Mucosa of descending colon (tissue), 3 donors: ENCODE data around the gene FBXL16. TPM values are rescaled to one million over a fixed set of nuclear protein-coding genes. Genes with fewer than 3 reads are reported as not detected.

Experiments
- ATAC-seq: fragments of 200-7000 bp; cut with Tn5 transposase; one replicate; pipeline ENCODE4 v1.9.1; 2020; ENCODE audit warnings: mild to moderate bottlenecking, moderate library complexity
- DNase-seq, 3 donors: peaks; one replicate each; pipeline ENCODE4 v3.0.0-alpha.2; 2020
- H3K36me3 ChIP-seq: fragments of 200-600 bp; one replicate; pipeline ENCODE4 v1.8.0; 2021; ENCODE audit warnings: low read depth, mild to moderate bottlenecking
- H3K4me1 ChIP-seq: fragments of 200-600 bp; one replicate; pipeline ENCODE4 v1.8.0; 2021; ENCODE audit warnings: low read depth, mild to moderate bottlenecking
- H3K4me3 ChIP-seq: fragments of 200-600 bp; one replicate; pipeline ENCODE4 v1.8.0; 2021; ENCODE audit warnings: mild to moderate bottlenecking
- H3K9me3 ChIP-seq: fragments of 200-600 bp; one replicate; pipeline ENCODE4 v1.8.0; 2021; ENCODE audit warnings: mild to moderate bottlenecking
- intact Hi-C, 2 donors: fragments of 100-400 bp; cut with DNase I in 1 of 2; cut with micrococcal nuclease in 1 of 2; formaldehyde crosslinking; loops; one replicate each; pipeline versions ENCODE4 v1.11.0 to v1.11.1; 2022; cut with DNase I, micrococcal nuclease
- total RNA-seq, 3 donors: library from RNA; stranded (reverse); fragmentation: NEBNext Ultra II Directional in 2 of 3; extraction: Animal tissue kit (Norgen Biotek cat#: 25700) in 2 of 3; gene quantifications; one replicate each; pipeline versions ENCODE4 v1.2.1 to v1.2.4, GENCODE V29; 2021 to 2023
- TF ChIP-seq, protein P1 (sequence below): fragments of 200-600 bp; IDR thresholded peaks from one replicate; pipeline ENCODE4 v1.8.0; 2022; ENCODE audit warnings: antibody characterized with exemption, mild to moderate bottlenecking
- donor health status: DM: no; HTN: no; CAD: no; lungs with moderate emphysema.
- donor health status: DM: no; HTN: no; CAD: no.
- donor health status: DM: no; HTN: yes; CAD: no.

Gene FBXL16
- total RNA-seq, 3 donors from 2014 or later: 1.3 to 2.2 (median 2.1) TPM

DNA sequence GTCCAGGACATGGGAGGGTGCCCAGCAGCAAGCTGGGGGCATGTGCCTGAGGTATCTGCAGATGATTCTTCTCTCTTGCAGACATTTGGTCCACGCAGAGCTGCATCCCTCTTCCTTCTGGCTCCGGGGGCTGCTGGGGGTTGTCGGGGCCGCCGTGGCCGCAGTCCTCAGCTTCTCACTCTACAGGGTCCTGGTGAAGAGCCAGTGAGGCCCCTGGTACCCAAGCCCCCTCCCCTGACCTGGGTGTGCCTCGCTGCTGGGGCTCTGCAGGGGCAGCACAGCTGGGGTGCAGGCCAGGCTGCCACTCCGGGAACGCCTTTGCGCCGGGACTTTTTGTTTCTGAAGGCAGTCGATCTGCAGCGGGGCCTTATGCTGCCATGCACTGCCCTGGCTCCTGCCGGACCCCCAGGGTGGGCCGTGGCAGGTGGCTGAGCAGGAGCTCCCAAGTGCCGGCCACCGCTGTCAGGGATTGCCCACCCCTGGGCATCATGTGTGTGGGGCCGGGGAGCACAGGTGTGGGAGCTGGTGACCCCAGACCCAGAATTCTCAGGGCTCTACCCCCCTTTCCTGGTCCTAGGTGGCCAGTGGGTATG, 32.1 kb downstream of the FBXL16 start:
- TF ChIP-seq, protein P1, sequence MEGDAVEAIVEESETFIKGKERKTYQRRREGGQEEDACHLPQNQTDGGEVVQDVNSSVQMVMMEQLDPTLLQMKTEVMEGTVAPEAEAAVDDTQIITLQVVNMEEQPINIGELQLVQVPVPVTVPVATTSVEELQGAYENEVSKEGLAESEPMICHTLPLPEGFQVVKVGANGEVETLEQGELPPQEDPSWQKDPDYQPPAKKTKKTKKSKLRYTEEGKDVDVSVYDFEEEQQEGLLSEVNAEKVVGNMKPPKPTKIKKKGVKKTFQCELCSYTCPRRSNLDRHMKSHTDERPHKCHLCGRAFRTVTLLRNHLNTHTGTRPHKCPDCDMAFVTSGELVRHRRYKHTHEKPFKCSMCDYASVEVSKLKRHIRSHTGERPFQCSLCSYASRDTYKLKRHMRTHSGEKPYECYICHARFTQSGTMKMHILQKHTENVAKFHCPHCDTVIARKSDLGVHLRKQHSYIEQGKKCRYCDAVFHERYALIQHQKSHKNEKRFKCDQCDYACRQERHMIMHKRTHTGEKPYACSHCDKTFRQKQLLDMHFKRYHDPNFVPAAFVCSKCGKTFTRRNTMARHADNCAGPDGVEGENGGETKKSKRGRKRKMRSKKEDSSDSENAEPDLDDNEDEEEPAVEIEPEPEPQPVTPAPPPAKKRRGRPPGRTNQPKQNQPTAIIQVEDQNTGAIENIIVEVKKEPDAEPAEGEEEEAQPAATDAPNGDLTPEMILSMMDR: no peak
- ATAC-seq: no peak
- no peaks in the 10 kb centered on the region for H3K9me3 ChIP-seq
- peaks cover 37% of the 10 kb centered on the region for H3K4me1 ChIP-seq
- no peak for DNase-seq
- no peak overlapping the region for H3K4me3 ChIP-seq
- intact Hi-C loops: no loop called here
- H3K36me3 ChIP-seq: peaks cover 13% of the 10 kb centered on the region

GRCh38 chr16:672851-673250, 32.8 kb downstream of the FBXL16 start:
- ATAC-seq (no peak), DNase-seq (no peak)
- Histone ChIP-seq H3K4me3 (no peak overlapping the region), H3K36me3 (peaks cover 13% of the 10 kb centered on the region), H3K9me3 (no peaks in the 10 kb centered on the region), H3K4me1 (peaks cover 37% of the 10 kb centered on the region)
- intact Hi-C loops: no loop called here
- TF ChIP-seq, protein P1: no peak

DNA sequence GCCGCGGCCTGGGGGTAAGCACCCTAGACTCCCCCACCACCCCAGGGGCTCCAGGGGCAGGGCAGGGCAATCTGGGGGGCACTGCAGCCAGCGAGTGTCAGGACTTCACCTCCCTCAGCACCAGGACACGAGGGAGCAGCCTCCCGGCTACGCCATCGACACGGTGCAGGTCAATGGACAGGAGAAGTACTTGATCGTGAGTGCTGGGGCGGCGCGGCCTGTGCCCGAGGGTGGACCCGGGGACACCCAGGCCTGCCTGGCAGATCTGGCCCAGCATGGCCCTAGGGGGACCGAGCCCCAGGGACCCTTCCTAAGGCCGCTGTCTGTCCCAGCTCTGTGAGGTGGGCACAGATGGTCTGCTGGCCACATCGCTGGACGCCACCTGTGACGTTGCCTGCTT, 33.2 kb downstream of the FBXL16 start:
- no peak overlapping the region for H3K4me3 ChIP-seq
- TF ChIP-seq, protein P1: no peak
- H3K36me3 ChIP-seq: peaks cover 13% of the 10 kb centered on the region
- no peaks in the 10 kb centered on the region for H3K9me3 ChIP-seq
- intact Hi-C loops: no loop called here
- no peak for ATAC-seq
- peaks cover 33% of the 10 kb centered on the region for H3K4me1 ChIP-seq
- DNase-seq: no peak

GRCh38 chr16:671353-672131, 34.1 kb downstream of the FBXL16 start:
- intact Hi-C loops: no loop called here
- Histone ChIP-seq H3K4me3 (no peak overlapping the region), H3K36me3 (peaks cover 13% of the 10 kb centered on the region)

DNA sequence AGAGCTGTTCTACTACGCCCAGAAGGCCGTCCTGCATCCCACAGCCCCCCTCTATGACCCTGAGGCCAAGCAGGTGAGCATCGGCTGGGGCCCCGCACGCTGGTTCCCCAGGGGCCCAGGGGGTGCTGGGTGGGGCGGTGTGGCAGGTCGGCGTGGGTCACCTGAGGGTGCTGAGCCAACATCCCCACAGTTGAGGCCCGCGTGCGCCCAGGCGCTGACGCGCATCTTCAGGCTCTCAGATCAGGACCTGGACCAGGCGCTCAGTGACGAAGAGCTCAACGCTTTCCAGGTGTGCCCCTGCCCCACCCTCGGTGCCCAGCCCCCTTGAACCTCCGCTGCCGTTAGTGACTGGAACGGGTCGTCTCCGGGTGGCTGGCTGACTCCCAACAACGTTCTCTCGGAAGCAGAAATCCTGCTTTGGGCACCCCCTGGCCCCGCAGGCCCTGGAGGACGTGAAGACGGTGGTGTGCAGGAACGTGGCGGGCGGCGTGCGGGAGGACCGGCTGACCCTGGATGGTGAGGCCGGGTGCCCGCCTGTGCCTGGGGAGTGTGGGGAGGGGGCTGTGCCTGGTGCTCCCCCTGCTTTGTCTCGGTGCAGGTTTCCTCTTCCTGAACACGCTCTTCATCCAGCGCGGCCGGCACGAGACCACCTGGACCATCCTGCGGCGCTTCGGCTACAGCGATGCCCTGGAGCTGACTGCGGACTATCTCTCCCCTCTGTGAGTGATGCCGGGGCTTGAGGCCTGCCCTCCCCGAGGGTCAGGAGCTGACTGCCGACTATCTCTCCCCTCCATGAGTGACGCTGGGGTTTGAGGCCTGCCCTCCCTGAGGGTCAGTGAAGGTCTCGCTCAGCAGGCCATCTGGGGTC, 34.9 kb downstream of the FBXL16 start:
- DNase-seq (no peak), ATAC-seq (no peak)
- H3K4me1 ChIP-seq: peaks cover 16% of the 10 kb centered on the region
- TF ChIP-seq, protein P1: no peak
- intact Hi-C loops: no loop called here
- no peaks in the 10 kb centered on the region for H3K9me3 ChIP-seq
- H3K36me3 ChIP-seq: peaks cover 13% of the 10 kb centered on the region
- H3K4me3 ChIP-seq: no peak overlapping the region

More at GRCh38 chr16:671353-672131, 34.1 kb downstream of the FBXL16 start:
- TF ChIP-seq, protein P1: no peak
- H3K4me1 ChIP-seq: peaks cover 24% of the 10 kb centered on the region
- no peak for DNase-seq
- no peaks in the 10 kb centered on the region for H3K9me3 ChIP-seq
- ATAC-seq: no peak
